H1 (cell line): ENCODE data around the gene VMP1. TPM values are rescaled to one million over a fixed set of nuclear protein-coding genes. Genes with fewer than 3 reads are reported as not detected.

Source experiments
- CTCF ChIA-PET: fragments of 300-600 bp; sonication (Branson Sonifier 250); formaldehyde crosslinking; loops from one replicate; lab custom pipeline; 2021; ENCODE audit not compliant: partially characterized antibody; lab: Charles Lee
- POLR2A ChIA-PET: fragments of 300-600 bp; sonication (Branson Sonifier 250); formaldehyde crosslinking; loops from one replicate; lab custom pipeline; 2021; ENCODE audit warnings: inconsistent platforms; ENCODE audit not compliant: partially characterized antibody; lab: Charles Lee
- DNase-seq, 2 experiments: peaks; one replicate each; pipeline versions ENCODE4 v3.0.0 to v3.0.0-alpha.2; 2010 to 2022; ENCODE audit warnings: low spot score in 2 of 2, low read depth in 1 of 2, mixed read lengths in 1 of 2
- FAIRE-seq: peaks from 2 replicates; lab custom pipeline; 2011; peaks lifted over from hg19 to GRCh38; lab: Jason Lieb, UNC
- H2AFZ ChIP-seq: 2 replicates; pipeline ENCODE4 v1.8.1; 2012; ENCODE audit warnings: low read length, inconsistent platforms
- H2AK5ac ChIP-seq: 2 replicates; pipeline ENCODE4 v1.6.1; 2013; ENCODE audit warnings: low read depth, low read length
- H2BK120ac ChIP-seq: replicated peaks from 2 replicates; pipeline ENCODE3; 2013; ENCODE audit warnings: low read depth, low read length, inconsistent platforms
- H2BK12ac ChIP-seq: 2 replicates; pipeline ENCODE4 v1.6.1; 2013; ENCODE audit warnings: low read depth, low read length
- H2BK15ac ChIP-seq: 2 replicates; pipeline ENCODE4 v1.6.1; 2013; ENCODE audit warnings: low read length
- H2BK20ac ChIP-seq: 2 replicates; pipeline ENCODE4 v1.6.1; 2013; ENCODE audit warnings: low read length
- H2BK5ac ChIP-seq: 2 replicates; pipeline ENCODE4 v1.6.1; 2013; ENCODE audit warnings: low read depth, low read length
- H3K14ac ChIP-seq: 2 replicates; pipeline ENCODE4 v1.6.1; 2013; ENCODE audit warnings: inconsistent platforms; ENCODE audit not compliant: insufficient read length
- H3K18ac ChIP-seq: 2 replicates; pipeline ENCODE4 v1.6.1; 2013; ENCODE audit warnings: low read length; ENCODE audit errors: extremely low read depth
- H3K23ac ChIP-seq: 2 replicates; pipeline ENCODE4 v1.6.1; 2013; ENCODE audit warnings: inconsistent platforms; ENCODE audit not compliant: insufficient read length
- H3K23me2 ChIP-seq: 2 replicates; pipeline ENCODE4 v1.6.1; 2013; ENCODE audit warnings: low read depth, low read length
- H3K27ac ChIP-seq: 2 replicates; pipeline ENCODE4 v1.6.1; 2011; ENCODE audit warnings: low read depth, low read length, inconsistent platforms
- H3K27me3 ChIP-seq, 4 experiments: replicated peaks in 1 of 4; 1 replicate in 1 of 4; 2 replicates in 3 of 4; pipeline versions ENCODE4 v1.6.1 to v1.8.1; 2011 to 2013; ENCODE audit warnings: low read length in 3 of 4, mild to moderate bottlenecking in 3 of 4, inconsistent platforms in 2 of 4, mixed read lengths in 2 of 4, moderate library complexity in 1 of 4; ENCODE audit not compliant: control insufficient read depth in 3 of 4, insufficient read depth in 3 of 4; ENCODE audit errors: extremely low read depth in 1 of 4
- H3K36me3 ChIP-seq, 4 experiments: 2 replicates each; pipeline versions ENCODE4 v1.6.1 to v1.8.1; 2011 to 2013; ENCODE audit warnings: mild to moderate bottlenecking in 4 of 4, low read length in 3 of 4, moderate library complexity in 2 of 4, control low read depth in 1 of 4, inconsistent platforms in 1 of 4; ENCODE audit not compliant: insufficient read depth in 4 of 4, control insufficient read depth in 2 of 4
- H3K4ac ChIP-seq: replicated peaks from 2 replicates; pipeline ENCODE3; 2013; ENCODE audit warnings: low read length, low read depth, mixed read lengths, inconsistent platforms; ENCODE audit not compliant: insufficient read length
- H3K4me1 ChIP-seq, 4 experiments: replicated peaks in 1 of 4; 1 replicate in 1 of 4; 2 replicates in 3 of 4; pipeline versions ENCODE4 v1.6.1 to v1.8.1; 2011 to 2013; ENCODE audit warnings: low read length in 3 of 4, inconsistent platforms in 2 of 4, mixed read lengths in 1 of 4; ENCODE audit not compliant: insufficient read depth in 4 of 4, control insufficient read depth in 3 of 4
- H3K4me2 ChIP-seq, 2 experiments: 2 replicates each; pipeline versions ENCODE4 v1.6.1 to v1.8.1; 2011 to 2013; ENCODE audit warnings: low read depth in 2 of 2, low read length in 2 of 2, control low read depth in 1 of 2, inconsistent platforms in 1 of 2, mild to moderate bottlenecking in 1 of 2; ENCODE audit not compliant: insufficient read depth in 1 of 2
- H3K4me3 ChIP-seq, 4 experiments: fragments of 200-600, 300-600 bp in 1 of 4; sonication (generic), shearing (Covaris generic), sonication (Bioruptor Twin) in 1 of 4; 2 replicates each; pipeline versions ENCODE4 v1.5.1 to v1.8.1; 2011 to 2016; ENCODE audit warnings: low read length in 4 of 4, low read depth in 3 of 4, control low read depth in 2 of 4, inconsistent platforms in 2 of 4, mild to moderate bottlenecking in 2 of 4, mixed read lengths in 1 of 4, moderate library complexity in 1 of 4; ENCODE audit not compliant: insufficient read depth in 2 of 4; ENCODE audit errors: extremely low read depth in 1 of 4
- H3K56ac ChIP-seq: replicated peaks from 2 replicates; pipeline ENCODE3; 2013; ENCODE audit warnings: low read depth, mild to moderate bottlenecking, mixed read lengths, low read length, inconsistent platforms; ENCODE audit not compliant: insufficient read length
- H3K79me1 ChIP-seq: 2 replicates; pipeline ENCODE4 v1.6.1; 2013; ENCODE audit warnings: low read depth, low read length, control low read depth
- H3K79me2 ChIP-seq, 2 experiments: 2 replicates each; pipeline versions ENCODE4 v1.6.1 to v1.8.1; 2012 to 2013; ENCODE audit warnings: low read length in 2 of 2, mild to moderate bottlenecking in 2 of 2, inconsistent platforms in 1 of 2; ENCODE audit not compliant: insufficient read depth in 2 of 2, control insufficient read depth in 1 of 2
- H3K9ac ChIP-seq, 4 experiments: replicated peaks in 1 of 4; 1 replicate in 1 of 4; 2 replicates in 3 of 4; pipeline versions ENCODE4 v1.6.1 to v1.8.1; 2011 to 2013; ENCODE audit warnings: low read depth in 3 of 4, low read length in 3 of 4, control low read depth in 2 of 4, mild to moderate bottlenecking in 2 of 4, moderate library complexity in 2 of 4, inconsistent platforms in 1 of 4; ENCODE audit errors: extremely low read depth in 1 of 4
- H3K9me3 ChIP-seq, 2 experiments: 2 replicates each; pipeline versions ENCODE4 v1.6.1 to v1.8.1; 2012 to 2013; ENCODE audit warnings: mild to moderate bottlenecking in 2 of 2, moderate library complexity in 2 of 2, control low read depth in 1 of 2, inconsistent platforms in 1 of 2, low read depth in 1 of 2, low read length in 1 of 2, mixed read lengths in 1 of 2; ENCODE audit not compliant: insufficient read depth in 2 of 2
- H4K20me1 ChIP-seq, 2 experiments: replicated peaks in 1 of 2; 2 replicates each; pipeline versions ENCODE3 to v1.8.1; 2011 to 2013; ENCODE audit warnings: inconsistent platforms in 2 of 2, low read length in 2 of 2, mild to moderate bottlenecking in 1 of 2; ENCODE audit not compliant: insufficient read depth in 2 of 2, control insufficient read depth in 1 of 2
- H4K5ac ChIP-seq: 2 replicates; pipeline ENCODE4 v1.6.1; 2013; ENCODE audit warnings: low read length, low read depth, mixed read lengths, inconsistent platforms; ENCODE audit not compliant: insufficient read length
- H4K8ac ChIP-seq: 2 replicates; pipeline ENCODE4 v1.8.0; 2013; ENCODE audit warnings: mild to moderate bottlenecking, moderate library complexity, low read length, inconsistent platforms; ENCODE audit not compliant: insufficient read depth; ENCODE audit errors: extremely low read depth
- H4K91ac ChIP-seq: replicated peaks from 2 replicates; pipeline ENCODE3; 2013; ENCODE audit warnings: low read length, mixed read lengths, inconsistent platforms; ENCODE audit not compliant: insufficient read length
- RFX5 ChIP-seq: IDR thresholded peaks from 2 replicates; pipeline ENCODE4 v1.6.1; 2011; ENCODE audit warnings: low read depth, low read length, improper control_type of control experiment, borderline replicate concordance
- WGBS, 2 experiments: shearing (Covaris generic) in 1 of 2; methylation state at CpG; one replicate each; pipeline versions ENCODE4 v1.1.6 to v1.1.7; 2013 to 2015; ENCODE audit warnings: low lambda C conversion rate in 2 of 2, mixed read lengths in 2 of 2, inconsistent platforms in 1 of 2, low coverage in 1 of 2, missing lambda C conversion rate in 1 of 2; ENCODE audit not compliant: insufficient replicate concordance in 2 of 2, insufficient coverage in 1 of 2, insufficient read length in 1 of 2; ENCODE audit errors: extremely low coverage in 1 of 2, missing lambda C conversion rate in 1 of 2; 5-methylcytosine and 5-hydroxymethylcytosine counted together
- polyA plus RNA-seq, 7 experiments: library from polyadenylated mRNA; depleted of rRNA in 3 of 7; stranded (reverse) in 5 of 7; unstranded in 2 of 7; fragments of >200 nt in 5 of 7; fragments of 200-250 nt in 2 of 7; gene quantifications; 1 replicate in 5 of 7; 2 replicates in 1 of 7; 4 replicates in 1 of 7; pipeline versions ENCODE4 v1.2.1 to v1.2.3, GENCODE V29; 2011 to 2013; ENCODE audit warnings: missing spikeins in 2 of 7, mixed read lengths in 2 of 7
- total RNA-seq: library from RNA; stranded (reverse); fragmentation: NEBNext Ultra II Directional; extraction: Animal tissue kit (Norgen Biotek cat#: 25700); gene quantifications from 2 replicates; pipeline ENCODE4 v1.2.1, GENCODE V29; 2021

VMP1 gene
- total and polyA plus RNA-seq, 2 of the 8 experiments (the other 6 are each of a cell fraction or from before 2014, with no cell fraction given), result 45.0 to 92.7 TPM

DNA sequence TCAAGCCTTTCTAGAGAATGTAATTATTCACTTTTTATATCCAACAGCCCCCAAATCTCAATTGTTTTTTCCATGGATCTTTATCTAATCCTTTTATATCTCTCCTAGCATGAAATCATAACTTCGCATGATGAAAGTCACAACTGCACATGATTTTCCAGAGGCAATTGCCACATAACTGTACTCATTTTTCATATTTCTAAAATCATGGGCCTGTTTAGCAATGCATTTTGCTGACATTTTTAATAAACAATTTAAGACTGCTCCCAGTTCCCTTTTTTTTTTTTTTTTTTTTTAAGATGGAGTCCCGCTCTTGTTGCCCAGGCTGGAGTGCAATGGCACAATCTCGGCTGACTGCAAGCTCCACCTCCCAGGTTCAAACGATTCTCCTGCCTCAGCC is 83.5 kb downstream of the VMP1 start:
- Histone ChIP-seq H4K91ac (no peak overlapping the region), H3K14ac (no peak overlapping the region), H3K4me3 (no peak overlapping the region), H3K79me2 (no peaks in the 10 kb centered on the region), H3K4me1 (peaks cover 2 to 12% (median 10%) of the 10 kb centered on the region in 4 experiments; a peak in 4 of 7 replicates), H2AFZ (no peak overlapping the region), H3K18ac (no peak overlapping the region), H3K79me1 (no peaks in the 10 kb centered on the region), H4K20me1 (no peaks in the 10 kb centered on the region), H3K9me3 (no peaks in the 10 kb centered on the region), H2BK15ac (no peak overlapping the region), H4K5ac (no peak overlapping the region), H2BK12ac (no peak overlapping the region), H3K23ac (no peak overlapping the region), H3K36me3 (no peaks in the 10 kb centered on the region), H4K8ac (no peak overlapping the region), H3K27me3 (no peaks in the 10 kb centered on the region), H3K27ac (no peak overlapping the region), H3K23me2 (no peaks in the 10 kb centered on the region), H3K4me2 (no peak overlapping the region), H2BK5ac (no peak overlapping the region), H3K9ac (no peak overlapping the region), H2BK20ac (no peak overlapping the region), H2AK5ac (no peak overlapping the region), H3K56ac (no peak overlapping the region), H3K4ac (no peak overlapping the region), H2BK120ac (no peak overlapping the region)
- no peak for DNase-seq
- CTCF ChIA-PET, result interaction anchor here (0.9 kb wide), 1 partner anchor 12 kb away, joined by 3 read pairs; no protein-coding TSS in a partner anchor
- no peak for FAIRE-seq
- POLR2A ChIA-PET, result interaction anchor here (0.9 kb wide), 1 partner anchor 49 kb away, joined by 3 read pairs; no protein-coding TSS in a partner anchor
- WGBS, 2 experiments, result 88% methylated on average over 4 of the region's 4 CpGs; no CpG with 5 or more reads in 1 of the 2 experiments
- TF ChIP-seq RFX5, result no peak
